Measurements from ENCODE around the gene WDR48.
A peak's percentile ranks its signal among the peaks of the same experiment; 100 is the strongest.

Gene WDR48

GRCh38 chr3:39144748-39145380 lies 93.0 kb downstream of the WDR48 start:
- Mint-ChIP-seq H3K27me3 (no peaks in the 10 kb centered on the region), H3K4me1 (ENCODE audit: low read depth in 2 of 2) (peaks cover 40 to 54% of the 10 kb centered on the region in 2 donors), H3K9me3 (no peaks in the 10 kb centered on the region), H3K36me3 (ENCODE audit: insufficient read depth) (peaks cover 100% of the 10 kb centered on the region), H3K27ac (peak overlapping the region; percentile 86 to 91), H3K4me3 (peak overlapping the region in 1 of 2 donors; percentile 36)
- DNase-seq (no peak), ATAC-seq (replicated peaks) (no peak)

DNA sequence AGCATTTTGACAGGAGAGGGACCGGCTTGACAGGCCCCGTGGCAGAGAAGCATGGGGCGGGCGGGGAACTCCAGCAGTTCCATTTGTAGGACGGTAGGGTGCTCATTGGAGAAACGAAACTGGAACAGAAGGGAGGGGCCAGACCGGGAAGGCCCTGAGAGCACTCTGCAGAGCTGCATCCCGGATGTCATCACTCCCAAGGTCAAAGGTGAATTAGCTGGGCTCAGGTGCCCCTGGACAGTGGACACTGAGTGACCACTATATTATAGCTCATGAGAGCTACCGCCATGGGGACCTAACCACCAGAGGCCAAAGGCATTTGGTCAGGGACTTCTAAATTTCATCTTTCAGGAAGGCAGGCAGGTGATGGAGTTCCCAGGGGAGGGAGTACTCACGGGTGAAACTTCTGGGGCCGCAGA lies 94.3 kb downstream of the WDR48 start:
- Mint-ChIP-seq H3K4me1 (ENCODE audit: low read depth in 2 of 2) (peaks cover 50 to 64% of the 10 kb centered on the region in 2 donors), H3K4me3 (peak overlapping the region; percentile 85 to 90), H3K27me3 (no peaks in the 10 kb centered on the region), H3K27ac (peak overlapping the region; percentile 16 to 95), H3K36me3 (ENCODE audit: insufficient read depth) (peaks cover 99% of the 10 kb centered on the region), H3K9me3 (no peaks in the 10 kb centered on the region)
- ATAC-seq (replicated peaks) (no peak), DNase-seq (no peak)
